Hepatocyte (in vitro differentiated cells): ENCODE results near the gene CTSC. TPM values are rescaled to one million over a fixed set of nuclear protein-coding genes. Genes with fewer than 3 reads are reported as not detected.

Source experiments
- DNase-seq: peaks from one replicate; pipeline ENCODE4 v3.0.0-alpha.2; 2016; ENCODE audit warnings: low spot score
- H2AFZ ChIP-seq: fragments of 200-600 bp; sonication (generic); 2 replicates; pipeline ENCODE4 v1.6.0; 2016; ENCODE audit warnings: antibody characterized with exemption, mild to moderate bottlenecking
- H3K27ac ChIP-seq: fragments of 200-600 bp; sonication (generic); 2 replicates; pipeline ENCODE4 v1.5.1; 2016; ENCODE audit warnings: mild to moderate bottlenecking
- H3K27me3 ChIP-seq: fragments of 200-600 bp; sonication (generic); 2 replicates; pipeline ENCODE4 v1.6.1; 2016
- H3K36me3 ChIP-seq: fragments of 200-600 bp; sonication (generic); replicated peaks from 2 replicates; pipeline ENCODE4 v1.5.1; 2016; ENCODE audit warnings: low read depth; ENCODE audit not compliant: insufficient read depth
- H3K4me1 ChIP-seq: fragments of 200-600 bp; sonication (generic); 2 replicates; pipeline ENCODE4 v1.5.1; 2016; ENCODE audit warnings: mild to moderate bottlenecking, moderate library complexity; ENCODE audit not compliant: insufficient read depth
- H3K4me2 ChIP-seq: fragments of 200-600 bp; sonication (generic); 2 replicates; pipeline ENCODE4 v1.6.0; 2016
- H3K4me3 ChIP-seq: fragments of 200-600 bp; sonication (generic); 2 replicates; pipeline ENCODE4 v1.5.1; 2016; ENCODE audit warnings: mild to moderate bottlenecking
- H3K79me2 ChIP-seq: fragments of 200-600 bp; sonication (generic); 2 replicates; pipeline ENCODE4 v1.6.0; 2017; ENCODE audit warnings: mild to moderate bottlenecking
- H3K9me2 ChIP-seq: fragments of 200-600 bp; sonication (generic); replicated peaks from 2 replicates; pipeline ENCODE4 v1.6.0; 2017; ENCODE audit warnings: mild to moderate bottlenecking; ENCODE audit not compliant: insufficient read depth
- H3K9me3 ChIP-seq: fragments of 200-600 bp; sonication (generic); 2 replicates; pipeline ENCODE4 v1.5.1; 2016; ENCODE audit warnings: low read depth, mild to moderate bottlenecking
- H4K20me1 ChIP-seq: fragments of 200-600 bp; sonication (generic); 2 replicates; pipeline ENCODE4 v1.6.0; 2016; ENCODE audit warnings: mild to moderate bottlenecking; ENCODE audit not compliant: insufficient read depth, poor library complexity, severe bottlenecking
- EZH2 ChIP-seq: fragments of 200-600 bp; sonication (generic); IDR thresholded peaks from 2 replicates; pipeline ENCODE4 v1.6.1; 2016; ENCODE audit warnings: antibody characterized with exemption, mild to moderate bottlenecking, borderline replicate concordance
- EZH2phosphoT487 ChIP-seq: fragments of 200-600 bp; sonication (generic); IDR thresholded peaks from one replicate; pipeline ENCODE4 v1.6.1; 2018; ENCODE audit warnings: antibody characterized with exemption, mild to moderate bottlenecking, low read depth, moderate library complexity; ENCODE audit not compliant: unreplicated experiment, severe bottlenecking
- WGBS: methylation state at CpG from one replicate; pipeline ENCODE4 v1.1.6; 2016; ENCODE audit warnings: low lambda C conversion rate; ENCODE audit errors: missing lambda C conversion rate; 5-methylcytosine and 5-hydroxymethylcytosine counted together
- polyA plus RNA-seq: library from polyadenylated mRNA; unstranded; fragments of >200 nt; fragmentation: Nextera tagmentation; extraction: Ambion mirVana; gene quantifications from 2 replicates; pipeline ENCODE4 v1.2.1, GENCODE V29; 2016
- total RNA-seq: library from RNA; depleted of rRNA; stranded (reverse); fragments of >200 nt; gene quantifications from 2 replicates; pipeline ENCODE4 v1.2.3, GENCODE V29; 2014
- TF ChIP-seq, protein P1 (sequence below): fragments of 200-600 bp; sonication (generic); IDR thresholded peaks from 2 replicates; pipeline ENCODE4 v1.5.1; 2016; ENCODE audit warnings: antibody characterized with exemption, mild to moderate bottlenecking; ENCODE audit not compliant: poor library complexity

CTSC gene
- total and polyA plus RNA-seq, 2 experiments from 2014 or later: 178 to 187 TPM

DNA sequence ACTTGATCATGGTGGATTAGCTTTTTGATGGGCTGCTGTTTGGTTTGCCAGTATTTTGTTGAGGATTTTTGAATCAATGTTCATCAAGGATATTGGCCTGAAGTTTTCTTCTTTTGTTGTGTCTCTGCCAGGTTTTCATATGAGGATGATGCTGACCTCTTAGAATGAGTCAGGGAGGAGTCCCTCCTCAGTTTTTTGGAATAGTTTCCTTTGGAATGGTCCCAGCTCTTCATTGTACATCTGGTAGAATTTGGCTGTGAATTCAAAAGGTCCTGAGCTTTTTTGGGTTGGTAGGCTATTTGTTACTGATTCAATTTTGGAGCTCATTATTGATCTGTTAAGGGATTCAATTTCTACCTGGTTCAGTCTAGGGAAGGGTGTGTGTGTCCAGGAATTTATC, 78.1 kb downstream of the CTSC start:
- peaks cover 3% of the 10 kb centered on the region for H3K9me3 ChIP-seq
- TF ChIP-seq, protein P1, sequence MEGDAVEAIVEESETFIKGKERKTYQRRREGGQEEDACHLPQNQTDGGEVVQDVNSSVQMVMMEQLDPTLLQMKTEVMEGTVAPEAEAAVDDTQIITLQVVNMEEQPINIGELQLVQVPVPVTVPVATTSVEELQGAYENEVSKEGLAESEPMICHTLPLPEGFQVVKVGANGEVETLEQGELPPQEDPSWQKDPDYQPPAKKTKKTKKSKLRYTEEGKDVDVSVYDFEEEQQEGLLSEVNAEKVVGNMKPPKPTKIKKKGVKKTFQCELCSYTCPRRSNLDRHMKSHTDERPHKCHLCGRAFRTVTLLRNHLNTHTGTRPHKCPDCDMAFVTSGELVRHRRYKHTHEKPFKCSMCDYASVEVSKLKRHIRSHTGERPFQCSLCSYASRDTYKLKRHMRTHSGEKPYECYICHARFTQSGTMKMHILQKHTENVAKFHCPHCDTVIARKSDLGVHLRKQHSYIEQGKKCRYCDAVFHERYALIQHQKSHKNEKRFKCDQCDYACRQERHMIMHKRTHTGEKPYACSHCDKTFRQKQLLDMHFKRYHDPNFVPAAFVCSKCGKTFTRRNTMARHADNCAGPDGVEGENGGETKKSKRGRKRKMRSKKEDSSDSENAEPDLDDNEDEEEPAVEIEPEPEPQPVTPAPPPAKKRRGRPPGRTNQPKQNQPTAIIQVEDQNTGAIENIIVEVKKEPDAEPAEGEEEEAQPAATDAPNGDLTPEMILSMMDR: no peak
- TF ChIP-seq EZH2: no peak
- TF ChIP-seq EZH2phosphoT487: no peak
- H3K4me1 ChIP-seq: no peaks in the 10 kb centered on the region
- H3K79me2 ChIP-seq: no peaks in the 10 kb centered on the region
- H4K20me1 ChIP-seq: no peaks in the 10 kb centered on the region
- no peak for DNase-seq
- H3K36me3 ChIP-seq: no peaks in the 10 kb centered on the region
- no peak overlapping the region for H3K27ac ChIP-seq
- no peaks in the 10 kb centered on the region for H3K9me2 ChIP-seq
- no peaks in the 10 kb centered on the region for H3K27me3 ChIP-seq
- no peak overlapping the region for H3K4me2 ChIP-seq
- no peak overlapping the region for H3K4me3 ChIP-seq
- no peak overlapping the region for H2AFZ ChIP-seq

DNA sequence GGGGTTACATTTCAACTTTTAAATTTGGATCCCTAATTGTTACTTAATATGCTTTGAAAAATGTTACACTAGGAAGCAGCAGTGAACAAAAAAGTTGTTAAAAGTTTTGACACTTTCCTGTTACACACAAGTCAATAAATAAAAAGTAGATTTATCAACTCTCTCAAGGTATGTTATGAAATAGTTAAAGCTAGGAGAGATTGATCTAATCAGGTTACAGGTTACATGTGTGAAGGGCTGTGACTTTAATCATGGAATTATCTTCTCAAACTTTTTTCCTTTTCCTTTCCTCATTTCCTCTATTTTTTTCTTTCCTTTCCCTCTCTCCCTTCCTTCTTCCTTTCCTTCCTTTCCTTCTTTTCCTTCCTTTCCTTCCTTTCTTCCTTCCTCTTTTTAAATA, 85.3 kb downstream of the CTSC start:
- Histone ChIP-seq H3K27ac (no peak overlapping the region), H3K9me2 (no peaks in the 10 kb centered on the region), H3K4me2 (no peak overlapping the region), H2AFZ (no peak overlapping the region), H4K20me1 (no peaks in the 10 kb centered on the region), H3K4me1 (no peaks in the 10 kb centered on the region), H3K9me3 (no peaks in the 10 kb centered on the region), H3K27me3 (no peaks in the 10 kb centered on the region), H3K4me3 (no peak overlapping the region), H3K79me2 (no peaks in the 10 kb centered on the region), H3K36me3 (no peaks in the 10 kb centered on the region)
- no peak for TF ChIP-seq EZH2
- no peak for TF ChIP-seq EZH2phosphoT487
- TF ChIP-seq, protein P1: no peak
- DNase-seq: no peak

DNA sequence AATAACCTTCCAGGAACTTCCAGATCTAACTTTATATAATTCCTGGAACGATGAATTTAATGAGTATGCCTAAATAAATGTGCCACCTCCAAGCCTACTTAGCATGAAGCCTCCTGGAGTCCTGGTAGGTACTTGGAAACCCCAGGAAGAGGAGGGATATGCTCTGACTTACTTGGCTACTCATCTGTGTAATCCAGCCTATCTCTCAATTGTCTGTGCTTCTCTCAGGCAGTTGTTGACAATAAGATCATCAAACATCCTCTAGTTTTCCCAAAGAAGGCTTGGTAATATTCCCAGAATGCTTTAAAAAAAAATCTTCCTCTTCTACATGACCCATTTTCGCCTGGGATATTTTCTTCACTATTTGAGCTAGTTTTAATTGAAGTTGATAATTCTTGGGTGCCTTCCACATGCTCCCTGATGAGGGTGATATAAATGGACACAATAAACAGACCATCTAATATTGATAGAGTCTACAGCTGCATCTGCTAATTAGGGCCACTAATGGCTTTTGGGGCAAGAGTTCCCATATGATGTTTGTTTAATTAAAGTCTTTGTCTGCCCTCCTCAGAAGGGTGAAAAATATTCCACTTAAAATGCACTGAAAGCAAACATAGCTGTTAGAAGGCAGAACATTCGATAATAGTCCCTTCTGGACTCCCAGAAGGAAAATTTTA, 86.8 kb downstream of the CTSC start:
- no peaks in the 10 kb centered on the region for H3K27me3 ChIP-seq
- H2AFZ ChIP-seq: no peak overlapping the region
- H4K20me1 ChIP-seq: no peaks in the 10 kb centered on the region
- no peak for TF ChIP-seq EZH2
- TF ChIP-seq, protein P1: no peak
- no peak for TF ChIP-seq EZH2phosphoT487
- H3K27ac ChIP-seq: no peak overlapping the region
- no peak for DNase-seq
- no peak overlapping the region for H3K4me3 ChIP-seq
- no peak overlapping the region for H3K4me2 ChIP-seq
- H3K79me2 ChIP-seq: no peaks in the 10 kb centered on the region
- 93% methylated on average over 3 of the region's 3 CpGs for WGBS
- no peaks in the 10 kb centered on the region for H3K36me3 ChIP-seq
- H3K9me3 ChIP-seq: no peaks in the 10 kb centered on the region
- no peaks in the 10 kb centered on the region for H3K4me1 ChIP-seq
- no peaks in the 10 kb centered on the region for H3K9me2 ChIP-seq

DNA sequence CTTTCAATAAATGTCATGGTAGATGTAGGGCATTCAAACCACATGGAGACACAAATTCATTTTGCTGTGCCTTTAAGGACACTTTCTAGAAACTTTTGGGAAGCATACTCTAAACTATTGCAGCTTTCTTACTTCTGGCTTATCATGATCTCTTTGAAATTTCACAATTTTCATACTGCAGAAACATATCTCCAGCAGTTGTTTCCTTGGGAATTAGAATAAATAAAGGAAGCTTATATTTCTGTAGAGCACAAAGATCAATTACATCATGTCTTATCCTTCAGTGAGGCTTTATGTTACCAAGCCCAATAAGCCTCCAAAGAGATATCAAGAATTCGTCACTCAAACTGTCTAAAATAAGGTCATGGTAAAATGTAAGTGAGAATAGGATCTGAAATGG, 87.8 kb downstream of the CTSC start:
- no peak overlapping the region for H3K4me3 ChIP-seq
- H3K4me2 ChIP-seq: no peak overlapping the region
- H2AFZ ChIP-seq: no peak overlapping the region
- H3K27me3 ChIP-seq: no peaks in the 10 kb centered on the region
- DNase-seq: no peak
- H3K9me3 ChIP-seq: no peaks in the 10 kb centered on the region
- no peaks in the 10 kb centered on the region for H3K79me2 ChIP-seq
- no peak overlapping the region for H3K27ac ChIP-seq
- H3K4me1 ChIP-seq: no peaks in the 10 kb centered on the region
- 88% methylated on average over 1 of the region's 1 CpG for WGBS
- no peaks in the 10 kb centered on the region for H3K36me3 ChIP-seq
- H3K9me2 ChIP-seq: no peaks in the 10 kb centered on the region
- H4K20me1 ChIP-seq: no peaks in the 10 kb centered on the region
- no peak for TF ChIP-seq EZH2phosphoT487
- TF ChIP-seq EZH2: no peak
- TF ChIP-seq, protein P1: no peak
